Suprapubic skin (tissue), 4 donors: Measurements from ENCODE around the gene ZNF180.

ENCODE experiments used
- CTCF ChIP-seq, 2 donors: fragments of 200-600 bp in 1 of 2; fragments of 450-650 bp in 1 of 2; sonication (generic) in 1 of 2; IDR thresholded peaks; one replicate each; pipeline ENCODE4 v1.5.1; 2016 to 2019; ENCODE audit warnings: antibody characterized with exemption in 2 of 2, mild to moderate bottlenecking in 1 of 2, moderate library complexity in 1 of 2
- EP300 ChIP-seq: sonication (generic); formaldehyde crosslinking; IDR thresholded peaks from one replicate; pipeline ENCODE4 v1.6.1; 2017; ENCODE audit warnings: antibody characterized with exemption
- POLR2A ChIP-seq, 2 donors: fragments of 450-650 bp; IDR thresholded peaks; one replicate each; pipeline ENCODE4 v1.6.1; 2017; ENCODE audit warnings: antibody characterized with exemption in 2 of 2, mild to moderate bottlenecking in 2 of 2, moderate library complexity in 2 of 2
- POLR2AphosphoS5 ChIP-seq, 3 donors: sonication (generic); formaldehyde crosslinking; IDR thresholded peaks; one replicate each; pipeline ENCODE4 v1.6.1; 2017; ENCODE audit warnings: antibody characterized with exemption in 3 of 3

- TF ChIP-seq EP300, result no peak
- no peak for TF ChIP-seq CTCF (IDR thresholded peaks at IDR 0.05)
- no peak for TF ChIP-seq POLR2AphosphoS5 (IDR thresholded peaks at IDR 0.05)
- no peak for TF ChIP-seq POLR2A (IDR thresholded peaks at IDR 0.05)
These were observed 48.0 kb downstream of the ZNF180 start for GRCh38 chr19:44452367-44452766.
